GM19397 (cell line): ENCODE results near the gene MX1.

Experiments used
- ATAC-seq: cut with Tn5 transposase; IDR thresholded peaks from one replicate; pipeline ENCODE4 v1.9.1; 2021; ENCODE audit warnings: mild to moderate bottlenecking, moderate library complexity; ENCODE audit not compliant: unreplicated experiment

Gene MX1

DNA sequence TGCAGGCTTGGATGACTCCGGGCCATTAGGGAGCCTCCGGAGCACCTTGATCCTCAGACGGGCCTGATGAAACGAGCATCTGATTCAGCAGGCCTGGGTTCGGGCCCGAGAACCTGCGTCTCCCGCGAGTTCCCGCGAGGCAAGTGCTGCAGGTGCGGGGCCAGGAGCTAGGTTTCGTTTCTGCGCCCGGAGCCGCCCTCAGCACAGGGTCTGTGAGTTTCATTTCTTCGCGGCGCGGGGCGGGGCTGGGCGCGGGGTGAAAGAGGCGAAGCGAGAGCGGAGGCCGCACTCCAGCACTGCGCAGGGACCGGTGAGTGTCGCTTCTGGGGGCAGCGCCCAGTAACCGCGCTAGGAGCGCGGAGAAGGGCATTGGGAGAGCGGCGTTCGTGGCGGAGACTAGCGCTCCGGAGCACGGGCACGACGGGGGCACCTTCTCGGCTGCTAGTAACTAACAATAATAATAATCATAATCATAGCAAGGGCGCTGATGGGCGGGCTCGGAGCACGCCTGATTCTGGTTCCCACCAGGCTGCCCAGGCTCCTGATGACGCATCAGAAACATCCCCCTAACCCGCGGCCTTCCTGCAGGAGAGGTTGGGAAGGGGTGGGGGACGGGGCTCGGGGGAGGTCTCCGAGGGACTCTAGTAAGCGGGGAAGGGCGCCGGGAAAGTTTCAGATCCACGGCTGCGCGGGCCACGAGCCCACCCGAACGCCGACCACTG, at the start of gene MX1:
Gene MX1, plus strand, starts transcription at position 286 of the 722 bp plus-strand sequence. CDS start 5,832 bp downstream, outside the sequence.
- ATAC-seq, result peak; percentile 86

DNA sequence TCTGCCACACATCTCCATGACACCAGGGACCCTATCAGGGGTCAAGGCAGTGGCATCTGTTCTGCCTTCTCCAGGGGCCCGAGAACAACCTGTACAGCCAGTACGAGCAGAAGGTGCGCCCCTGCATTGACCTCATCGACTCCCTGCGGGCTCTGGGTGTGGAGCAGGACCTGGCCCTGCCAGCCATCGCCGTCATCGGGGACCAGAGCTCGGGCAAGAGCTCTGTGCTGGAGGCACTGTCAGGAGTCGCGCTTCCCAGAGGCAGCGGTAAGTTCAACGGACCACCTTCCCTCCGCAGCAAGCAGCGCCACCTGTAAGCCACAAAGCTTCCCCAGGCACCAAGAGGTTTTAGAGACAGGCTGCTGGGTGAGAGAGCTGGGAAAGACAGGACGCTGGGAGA, 48.3 kb upstream of the MX1 start:
- no peak for ATAC-seq

DNA sequence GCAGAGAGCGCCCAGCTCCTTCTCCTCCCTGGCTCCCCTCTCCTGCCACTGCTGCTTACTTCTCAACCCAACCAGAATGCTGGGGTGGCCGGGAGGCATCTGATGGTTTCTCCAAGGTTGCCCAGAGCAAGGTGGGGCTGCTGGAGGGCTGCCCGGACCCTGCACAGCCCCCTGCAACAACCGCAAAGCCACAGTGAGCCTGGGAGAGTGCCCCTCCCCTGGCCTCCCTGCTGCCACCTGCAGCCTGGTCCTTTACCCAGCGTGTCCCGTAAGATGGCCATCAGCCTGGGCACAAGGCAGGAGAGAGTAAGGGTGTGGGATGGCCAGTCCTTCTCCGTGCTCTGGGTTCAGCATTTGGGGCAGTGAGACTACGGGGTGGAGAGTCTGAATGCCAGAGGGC, 47.2 kb upstream of the MX1 start:
- no peak for ATAC-seq

- ATAC-seq, result no peak
Observed at GRCh38 chr21:41379901-41380300, 46.1 kb upstream of the MX1 start.

GRCh38 chr21:41381731-41382130, 44.3 kb upstream of the MX1 start:
- ATAC-seq, result no peak

- ATAC-seq, result no peak
Observed at GRCh38 chr21:41387042-41387819, 38.8 kb upstream of the MX1 start.

DNA sequence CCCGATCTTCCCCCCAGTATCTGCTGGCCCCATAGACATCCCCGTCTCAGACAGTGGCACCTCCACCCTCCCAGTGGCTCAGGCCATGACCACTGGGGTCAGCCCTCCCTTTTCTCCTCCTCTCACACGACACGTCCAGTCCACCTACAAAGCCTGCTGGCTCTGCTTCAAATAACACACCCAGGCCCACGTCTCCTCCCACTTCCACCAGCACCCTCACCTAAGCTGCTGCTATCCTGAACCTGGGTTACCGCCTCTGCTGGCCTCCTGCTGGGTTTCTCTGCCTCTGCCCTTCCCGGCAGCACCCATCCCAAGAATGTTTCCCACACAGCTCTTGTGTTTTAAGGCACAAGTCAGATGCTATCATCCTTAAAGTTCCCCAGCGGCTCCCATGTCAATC, 38.2 kb upstream of the MX1 start:
- no peak for ATAC-seq

DNA sequence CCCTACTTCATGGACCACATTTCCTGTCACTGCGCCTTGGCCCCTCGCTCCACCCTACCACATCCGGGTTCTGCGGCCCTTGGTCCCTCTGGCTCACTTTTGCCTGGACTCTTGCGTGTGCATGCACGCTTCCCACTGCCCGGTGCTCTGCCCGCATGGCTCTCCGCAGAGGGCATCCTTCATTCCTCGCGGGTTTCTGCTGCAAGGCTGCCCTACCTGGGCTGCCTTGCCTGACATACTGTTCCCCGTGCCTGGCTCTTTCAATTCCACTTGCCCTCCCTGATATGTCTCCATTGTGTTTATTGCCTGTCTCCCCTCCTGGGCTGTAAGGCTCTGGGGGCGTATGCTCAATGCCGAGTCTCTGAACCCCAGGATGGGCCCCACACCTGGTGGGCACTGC, 37.8 kb upstream of the MX1 start:
- ATAC-seq, result no peak

- no peak for ATAC-seq
Observed at GRCh38 chr21:41390043-41390639, 35.9 kb upstream of the MX1 start.

DNA sequence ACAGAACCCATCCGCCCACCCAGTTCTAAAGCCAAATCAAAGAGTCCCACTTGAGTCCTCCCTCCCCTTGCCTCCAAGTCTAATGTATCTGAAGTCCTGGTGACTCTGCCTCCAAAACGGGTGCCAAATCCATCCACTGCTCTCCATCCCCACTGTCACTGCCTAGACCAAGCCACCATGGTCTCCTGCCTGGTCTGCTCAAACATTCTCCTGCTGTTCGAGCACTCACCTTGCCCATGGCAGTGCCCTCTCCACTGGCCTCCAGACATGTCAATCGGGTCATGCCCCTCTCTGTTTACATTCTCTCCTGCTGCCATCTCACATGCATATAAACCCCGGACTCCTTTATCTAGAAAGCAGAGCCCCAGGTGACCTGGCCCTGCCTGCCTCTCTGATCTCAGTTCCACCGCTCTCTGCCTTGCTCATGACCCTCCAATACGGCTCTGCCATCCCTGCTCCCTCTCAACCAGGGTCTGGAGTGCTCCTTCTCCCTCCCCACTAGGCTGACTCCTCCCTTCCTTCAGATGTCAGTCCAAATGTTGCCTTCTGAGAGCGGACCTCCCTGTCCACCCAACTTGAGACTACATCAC, 32.1 kb upstream of the MX1 start:
- no peak for ATAC-seq

- ATAC-seq, result no peak
Observed at GRCh38 chr21:41396558-41397075, 29.4 kb upstream of the MX1 start.

- ATAC-seq, result no peak
Observed at GRCh38 chr21:41397471-41397891, 28.6 kb upstream of the MX1 start.

DNA sequence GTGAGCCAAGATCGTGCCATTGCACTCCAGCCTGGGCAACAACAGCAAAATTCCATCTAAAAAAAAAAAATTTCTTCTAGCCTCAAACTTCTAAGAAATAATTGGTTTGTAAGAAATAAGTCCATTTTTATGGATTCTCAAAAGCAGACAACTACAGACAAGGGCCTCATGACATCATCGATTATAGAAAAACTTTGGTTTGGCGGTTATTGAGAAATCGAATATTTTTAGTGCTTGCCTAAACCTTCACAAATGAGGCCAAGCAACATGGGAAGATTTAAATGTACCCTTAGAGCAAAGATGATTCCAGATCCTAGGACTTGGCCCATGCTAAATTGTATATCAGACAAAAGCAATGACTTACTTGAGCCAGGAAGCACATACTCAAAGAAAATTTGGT, 27.8 kb upstream of the MX1 start:
- ATAC-seq, result no peak

- ATAC-seq, result no peak
Observed at GRCh38 chr21:41398831-41399230, 27.2 kb upstream of the MX1 start.

GRCh38 chr21:41399246-41399800, 26.7 kb upstream of the MX1 start:
- ATAC-seq, result no peak

- ATAC-seq, result no peak
Observed at GRCh38 chr21:41402231-41402630, 23.8 kb upstream of the MX1 start.

GRCh38 chr21:41402796-41403195, 23.2 kb upstream of the MX1 start:
- ATAC-seq, result no peak

DNA sequence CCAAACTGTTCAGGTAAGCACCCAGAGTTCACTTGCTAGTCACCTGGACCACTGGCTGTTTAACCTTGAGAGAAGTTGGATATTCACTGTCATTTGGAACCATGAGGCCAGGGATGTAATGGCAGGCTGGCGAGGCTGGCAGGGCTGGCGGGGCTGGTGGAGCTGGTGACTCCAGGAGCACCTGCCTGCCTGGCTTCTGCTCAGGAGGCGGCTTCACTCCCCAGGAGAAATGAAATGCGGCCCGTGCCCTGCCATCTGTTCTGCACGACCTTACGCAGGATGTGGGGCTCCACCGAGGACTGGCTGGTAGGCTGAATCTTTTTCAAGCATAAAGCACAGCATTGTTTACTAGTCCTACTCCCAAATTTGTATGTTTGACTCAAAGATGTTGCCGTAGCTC, 22.7 kb upstream of the MX1 start:
- ATAC-seq, result no peak

- no peak for ATAC-seq
Observed at GRCh38 chr21:41403966-41404365, 22.1 kb upstream of the MX1 start.

- no peak for ATAC-seq
Observed at GRCh38 chr21:41405321-41405720, 20.7 kb upstream of the MX1 start.

GRCh38 chr21:41406340-41406739, 19.7 kb upstream of the MX1 start:
- no peak for ATAC-seq
